ENCODE data around the gene SNRNP40.

GRCh38 chr1:31232689-31233088 is 63.9 kb downstream of the SNRNP40 start:
- TF ChIP-seq, protein P1, sequence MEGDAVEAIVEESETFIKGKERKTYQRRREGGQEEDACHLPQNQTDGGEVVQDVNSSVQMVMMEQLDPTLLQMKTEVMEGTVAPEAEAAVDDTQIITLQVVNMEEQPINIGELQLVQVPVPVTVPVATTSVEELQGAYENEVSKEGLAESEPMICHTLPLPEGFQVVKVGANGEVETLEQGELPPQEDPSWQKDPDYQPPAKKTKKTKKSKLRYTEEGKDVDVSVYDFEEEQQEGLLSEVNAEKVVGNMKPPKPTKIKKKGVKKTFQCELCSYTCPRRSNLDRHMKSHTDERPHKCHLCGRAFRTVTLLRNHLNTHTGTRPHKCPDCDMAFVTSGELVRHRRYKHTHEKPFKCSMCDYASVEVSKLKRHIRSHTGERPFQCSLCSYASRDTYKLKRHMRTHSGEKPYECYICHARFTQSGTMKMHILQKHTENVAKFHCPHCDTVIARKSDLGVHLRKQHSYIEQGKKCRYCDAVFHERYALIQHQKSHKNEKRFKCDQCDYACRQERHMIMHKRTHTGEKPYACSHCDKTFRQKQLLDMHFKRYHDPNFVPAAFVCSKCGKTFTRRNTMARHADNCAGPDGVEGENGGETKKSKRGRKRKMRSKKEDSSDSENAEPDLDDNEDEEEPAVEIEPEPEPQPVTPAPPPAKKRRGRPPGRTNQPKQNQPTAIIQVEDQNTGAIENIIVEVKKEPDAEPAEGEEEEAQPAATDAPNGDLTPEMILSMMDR (optimal IDR thresholded peaks at IDR 0.05 in 1 of 3, IDR thresholded peaks at IDR 0.05 in 1 of 3, conservative IDR thresholded peaks at IDR 0.05 in 1 of 3; ENCODE audit: extremely low read depth in 1 of 3, insufficient read depth in 2 of 3, low read length in 3 of 3), result no peak
- no peak for TF ChIP-seq EZH2 (IDR thresholded peaks at IDR 0.05; ENCODE audit: low read length)

All from keratinocyte (primary cell).